BLaER1 treated with 17β-estradiol and CSF1 and Interleukin-3, amounts not matched to agents 10 nM and 100 nM (cell line): ENCODE results near the gene SNAPC2.
A peak's percentile ranks its signal among the peaks of the same experiment; 100 is the strongest.

Experiments used
- H3K27ac ChIP-seq, 11 experiments: shearing (Covaris generic); formaldehyde crosslinking; 2 replicates each; pipeline ENCODE4 v1.8.1; 2022
- H3K27me3 ChIP-seq, 11 experiments: shearing (Covaris generic); formaldehyde crosslinking; 2 replicates each; pipeline ENCODE4 v1.8.1; 2022
- H3K36me3 ChIP-seq, 11 experiments: shearing (Covaris generic); formaldehyde crosslinking; 2 replicates each; pipeline ENCODE4 v1.8.1; 2022
- H3K4me1 ChIP-seq, 10 experiments: shearing (Covaris generic); formaldehyde crosslinking; 2 replicates each; pipeline ENCODE4 v1.8.1; 2022
- H3K4me2 ChIP-seq, 11 experiments: shearing (Covaris generic); formaldehyde crosslinking; 2 replicates each; pipeline ENCODE4 v1.8.1; 2022
- H3K4me3 ChIP-seq, 10 experiments: shearing (Covaris generic); formaldehyde crosslinking; 2 replicates each; pipeline ENCODE4 v1.8.1; 2022
- H3K9ac ChIP-seq, 11 experiments: shearing (Covaris generic); formaldehyde crosslinking; 2 replicates each; pipeline ENCODE4 v1.8.1; 2022
- H3K9me3 ChIP-seq, 11 experiments: shearing (Covaris generic); formaldehyde crosslinking; replicated peaks in 1 of 11; 2 replicates each; pipeline ENCODE4 v1.8.1; 2022
- H4K20me1 ChIP-seq, 11 experiments: shearing (Covaris generic); formaldehyde crosslinking; 2 replicates each; pipeline ENCODE4 v1.8.1; 2022
- Cebpa-rat ChIP-seq, 11 experiments: shearing (Covaris generic); IDR thresholded peaks; 2 replicates each; pipeline ENCODE4 v1.8.1; 2022

SNAPC2 gene

GRCh38 chr19:7909471-7910067 lies 10.6 kb upstream of the SNAPC2 start:
- H3K27ac ChIP-seq: no peak overlapping the region
- H3K4me2 ChIP-seq: peak overlapping the region in 9 of 11 experiments; percentile 1 to 99 (median 55); a peak in 15 of 22 replicates
- peaks cover 29 to 72% (median 53%) of the 10 kb centered on the region in 11 experiments for H3K36me3 ChIP-seq

GRCh38 chr19:7910321-7911161 lies 9.6 kb upstream of the SNAPC2 start:
- H3K9ac ChIP-seq: no peak overlapping the region
- no peak overlapping the region for H3K4me3 ChIP-seq
- peaks cover 29 to 74% (median 48%) of the 10 kb centered on the region in 11 experiments for H3K36me3 ChIP-seq
- peaks cover 40 to 90% (median 84%) of the 10 kb centered on the region in 10 experiments for H3K4me1 ChIP-seq
- peaks cover 27 to 38% (median 30%) of the 10 kb centered on the region in 11 experiments for H3K27me3 ChIP-seq
- H3K9me3 ChIP-seq: no peaks in the 10 kb centered on the region
- TF ChIP-seq Cebpa-rat (IDR thresholded peaks at IDR 0.05): no peak
- peaks cover 91 to 100% (median 98%) of the 10 kb centered on the region in 11 experiments for H4K20me1 ChIP-seq
- peak overlapping the region in 8 of 11 experiments; percentile 23 to 99 (median 70); a peak in 15 of 22 replicates for H3K4me2 ChIP-seq
- no peak overlapping the region for H3K27ac ChIP-seq

More at GRCh38 chr19:7909471-7910067, 10.6 kb upstream of the SNAPC2 start:
- H3K9ac ChIP-seq: peak overlapping the region in 1 of 11 experiments; percentile 33; a peak in 2 of 22 replicates
- no peak for TF ChIP-seq Cebpa-rat (IDR thresholded peaks at IDR 0.05)
- H4K20me1 ChIP-seq: peaks cover 98 to 100% (median 99%) of the 10 kb centered on the region in 11 experiments
- no peaks in the 10 kb centered on the region for H3K9me3 ChIP-seq
- H3K27me3 ChIP-seq: peaks cover 17 to 29% (median 20%) of the 10 kb centered on the region in 11 experiments
- H3K4me1 ChIP-seq: peaks cover 47 to 93% (median 88%) of the 10 kb centered on the region in 10 experiments
- H3K4me3 ChIP-seq: no peak overlapping the region

- peaks cover 27 to 63% (median 37%) of the 10 kb centered on the region in 11 experiments for H3K36me3 ChIP-seq
- no peak for TF ChIP-seq Cebpa-rat (IDR thresholded peaks at IDR 0.05)
These were observed 8.5 kb upstream of the SNAPC2 start for GRCh38 chr19:7911508-7912143.

GRCh38 chr19:7912144-7912696 lies 7.9 kb upstream of the SNAPC2 start:
- peaks cover 27 to 62% (median 37%) of the 10 kb centered on the region in 11 experiments for H3K36me3 ChIP-seq
- no peak for TF ChIP-seq Cebpa-rat (IDR thresholded peaks at IDR 0.05)
- peak overlapping the region in 6 of 11 experiments; percentile 2 to 60 (median 46); a peak in 11 of 22 replicates for H3K9ac ChIP-seq
- peak overlapping the region in 3 of 11 experiments; percentile 30 to 53 (median 44); a peak in 3 of 22 replicates for H3K27ac ChIP-seq
- peaks cover 75 to 100% (median 98%) of the 10 kb centered on the region in 11 experiments for H4K20me1 ChIP-seq
- H3K4me1 ChIP-seq: peaks cover 39 to 90% (median 84%) of the 10 kb centered on the region in 10 experiments
- H3K4me3 ChIP-seq: peak overlapping the region in 3 of 10 experiments; percentile 4 to 36 (median 24); a peak in 3 of 20 replicates
- H3K27me3 ChIP-seq: peaks cover 44 to 55% (median 47%) of the 10 kb centered on the region in 11 experiments
- H3K9me3 ChIP-seq: no peaks in the 10 kb centered on the region
- peak overlapping the region; percentile 48 to 99 (median 85) for H3K4me2 ChIP-seq

More at GRCh38 chr19:7911508-7912143, 8.5 kb upstream of the SNAPC2 start:
- Histone ChIP-seq H3K4me1 (peaks cover 39 to 90% (median 84%) of the 10 kb centered on the region in 10 experiments), H3K9ac (peak overlapping the region in 5 of 11 experiments; percentile 2 to 60 (median 50); a peak in 8 of 22 replicates), H3K27me3 (peaks cover 38 to 49% (median 41%) of the 10 kb centered on the region in 11 experiments), H3K4me2 (peak overlapping the region; percentile 48 to 99 (median 85)), H3K9me3 (no peaks in the 10 kb centered on the region), H3K4me3 (peak overlapping the region in 3 of 10 experiments; percentile 4 to 36 (median 24); a peak in 3 of 20 replicates), H3K27ac (no peak overlapping the region), H4K20me1 (peaks cover 81 to 100% (median 98%) of the 10 kb centered on the region in 11 experiments)

- peak overlapping the region in 5 of 11 experiments; percentile 13 to 57 (median 42); a peak in 5 of 22 replicates for H3K9ac ChIP-seq
- no peaks in the 10 kb centered on the region for H3K9me3 ChIP-seq
- H3K4me2 ChIP-seq: peak overlapping the region; percentile 26 to 99 (median 85); a peak in 20 of 22 replicates
- 0 out of 20 replicates have a peak overlapping the region, but pooled peaks of 1 of the 10 experiments have one; percentile 26 for H3K4me3 ChIP-seq
- H3K27me3 ChIP-seq: peaks cover 51 to 62% (median 54%) of the 10 kb centered on the region in 11 experiments
- no peak overlapping the region; a peak in 2 of 22 replicates for H3K27ac ChIP-seq
- peaks cover 27 to 62% (median 37%) of the 10 kb centered on the region in 11 experiments for H3K36me3 ChIP-seq
- peaks cover 67 to 100% (median 98%) of the 10 kb centered on the region in 11 experiments for H4K20me1 ChIP-seq
- peaks cover 39 to 90% (median 84%) of the 10 kb centered on the region in 10 experiments for H3K4me1 ChIP-seq
- TF ChIP-seq Cebpa-rat (IDR thresholded peaks at IDR 0.05): no peak
These were observed 7.2 kb upstream of the SNAPC2 start for GRCh38 chr19:7912697-7913564.

- H4K20me1 ChIP-seq: peaks cover 60 to 100% (median 94%) of the 10 kb centered on the region in 11 experiments
- peak overlapping the region in 5 of 11 experiments; percentile 85 to 99 (median 88); a peak in 7 of 22 replicates for H3K4me2 ChIP-seq
These were observed 6.5 kb upstream of the SNAPC2 start for GRCh38 chr19:7913652-7914051.

GRCh38 chr19:7914099-7914498 lies 6.0 kb upstream of the SNAPC2 start:
- H3K4me2 ChIP-seq: 0 out of 22 replicates have a peak overlapping the region, but pooled peaks of 1 of the 11 experiments have one; percentile 88
- no peak for TF ChIP-seq Cebpa-rat (IDR thresholded peaks at IDR 0.05)
- no peak overlapping the region for H3K27ac ChIP-seq
- H3K27me3 ChIP-seq: peaks cover 62 to 74% (median 66%) of the 10 kb centered on the region in 11 experiments
- peaks cover 48 to 88% (median 76%) of the 10 kb centered on the region in 10 experiments for H3K4me1 ChIP-seq
- peaks cover 25 to 54% (median 34%) of the 10 kb centered on the region in 11 experiments for H3K36me3 ChIP-seq
- no peak overlapping the region for H3K9ac ChIP-seq
- H3K9me3 ChIP-seq: no peaks in the 10 kb centered on the region
- H4K20me1 ChIP-seq: peaks cover 56 to 99% (median 92%) of the 10 kb centered on the region in 11 experiments
- no peak overlapping the region for H3K4me3 ChIP-seq

More at GRCh38 chr19:7913652-7914051, 6.5 kb upstream of the SNAPC2 start:
- Histone ChIP-seq H3K27me3 (peaks cover 58 to 69% (median 61%) of the 10 kb centered on the region in 11 experiments), H3K4me1 (peaks cover 43 to 88% (median 80%) of the 10 kb centered on the region in 10 experiments), H3K36me3 (peaks cover 27 to 59% (median 37%) of the 10 kb centered on the region in 11 experiments), H3K27ac (no peak overlapping the region), H3K9ac (no peak overlapping the region), H3K9me3 (no peaks in the 10 kb centered on the region), H3K4me3 (no peak overlapping the region)
- no peak for TF ChIP-seq Cebpa-rat (IDR thresholded peaks at IDR 0.05)
